Medulla oblongata (tissue), 1 donor: ENCODE data around the gene IGSF10.

Experiments
- DNase-seq: peaks from one replicate; pipeline ENCODE4 v3.0.0-alpha.2; 2015; ENCODE audit errors: extremely low spot score

The IGSF10 gene

DNA sequence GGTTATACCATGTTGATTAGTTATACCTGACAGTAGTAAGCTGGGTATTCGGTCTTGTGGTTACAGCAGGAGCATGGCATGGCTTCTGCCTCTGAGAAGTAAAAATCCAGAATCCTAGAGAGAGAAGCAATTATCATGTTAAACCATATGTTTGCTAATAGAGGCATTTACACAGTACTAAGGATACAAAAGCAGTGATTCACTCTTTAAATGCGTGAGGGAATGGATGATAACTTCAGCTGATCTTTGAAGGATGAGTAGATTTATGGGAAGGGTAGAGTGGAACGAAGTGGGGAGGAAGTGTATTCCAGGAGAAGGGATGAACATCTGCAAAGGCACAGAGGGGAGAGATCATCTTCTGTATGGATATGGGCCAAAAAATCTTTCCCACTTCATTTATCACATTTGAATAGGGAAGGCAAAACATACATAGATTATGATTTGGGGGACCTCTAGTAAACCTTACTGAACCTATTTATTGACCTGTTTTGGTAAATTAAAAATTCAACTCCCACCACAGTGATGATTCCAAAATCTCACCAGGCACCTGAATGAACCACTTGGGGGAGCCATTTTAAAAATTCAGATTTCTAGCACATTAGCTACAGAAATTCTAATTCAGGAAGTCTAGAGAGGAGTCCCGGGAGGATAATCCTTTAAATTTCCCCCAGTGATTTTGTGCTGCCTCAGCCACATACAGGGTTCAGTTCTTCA is 35.1 kb downstream of the IGSF10 start:
- no peak for DNase-seq

- DNase-seq = no peak
Measured at GRCh38 chr3:151423091-151423490, 37.8 kb downstream of the IGSF10 start.

DNA sequence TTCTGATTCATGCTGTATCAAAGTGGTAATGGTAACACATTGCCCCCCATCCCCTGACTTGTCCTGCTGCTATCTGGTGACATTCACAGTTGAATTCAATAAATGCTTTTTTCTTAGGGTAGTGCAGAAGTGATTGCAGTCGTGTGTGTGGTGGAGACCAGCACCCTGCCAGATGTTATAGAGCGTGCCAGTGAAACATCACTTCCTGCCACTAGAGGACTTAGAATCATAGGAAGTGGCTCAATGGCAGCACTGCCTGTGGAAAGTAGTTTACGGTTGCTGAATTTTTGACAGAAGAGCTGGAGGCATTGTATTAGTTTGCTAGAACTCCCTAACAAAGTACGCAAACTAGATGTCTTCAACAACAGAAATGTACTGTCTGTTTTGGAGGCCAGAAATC is 38.9 kb downstream of the IGSF10 start:
- DNase-seq = no peak

- no peak for DNase-seq
Measured at GRCh38 chr3:151419806-151420205, 41.1 kb downstream of the IGSF10 start.

DNA sequence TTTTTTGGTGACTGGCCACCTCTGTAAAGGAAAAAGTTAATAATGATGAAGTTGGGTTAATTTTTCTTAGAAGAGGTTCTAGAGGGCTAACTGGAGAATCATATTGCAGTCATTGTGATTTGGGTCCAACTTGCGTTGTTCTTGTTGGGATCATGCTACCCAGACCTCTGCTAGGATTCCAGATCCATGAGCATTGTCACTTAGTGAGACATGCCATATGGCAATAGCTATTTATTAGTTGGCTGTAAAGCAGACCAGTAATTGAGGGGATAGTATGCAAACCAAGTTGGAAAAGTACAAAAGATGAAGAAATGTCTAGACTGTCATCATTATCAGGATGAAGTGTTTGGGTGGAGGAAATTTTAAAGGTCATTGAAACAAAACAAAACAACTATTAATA is 45.6 kb downstream of the IGSF10 start:
- DNase-seq = no peak

- no peak for DNase-seq
Measured at GRCh38 chr3:151412989-151413388, 47.9 kb downstream of the IGSF10 start.
